Thoracic aorta (tissue), 2 donors: ENCODE measurements around the gene CATSPERZ. TPM values are rescaled to one million over a fixed set of nuclear protein-coding genes. Genes with fewer than 3 reads are reported as not detected.

Experiments
- ATAC-seq: fragments of 150-250 bp; one replicate; pipeline ENCODE4 v1.8.0; 2017; ENCODE audit warnings: low read depth; ENCODE audit not compliant: insufficient number of reproducible peaks, low FRiP score
- DNase-seq: peaks from one replicate; pipeline ENCODE4 v3.0.0-alpha.2; 2020; ENCODE audit warnings: low spot score
- H3K27ac ChIP-seq, 2 donors: fragments of 200-600 bp; sonication (generic); 1 replicate in 1 of 2; 2 replicates in 1 of 2; pipeline ENCODE4 v1.5.1; 2016; ENCODE audit warnings: mild to moderate bottlenecking in 2 of 2, moderate library complexity in 2 of 2
- H3K27me3 ChIP-seq: fragments of 200-600 bp; sonication (generic); replicated peaks from 2 replicates; pipeline ENCODE4 v1.6.0; 2016; ENCODE audit warnings: mild to moderate bottlenecking; ENCODE audit not compliant: insufficient read depth
- H3K36me3 ChIP-seq: fragments of 200-600 bp; sonication (generic); one replicate; pipeline ENCODE4 v1.5.1; 2016
- H3K4me1 ChIP-seq, 2 donors: fragments of 200-600 bp; sonication (generic); 1 replicate in 1 of 2; 2 replicates in 1 of 2; pipeline versions ENCODE4 v1.5.1 to v1.6.0; 2016; ENCODE audit warnings: low read depth in 2 of 2, mild to moderate bottlenecking in 1 of 2; ENCODE audit not compliant: control insufficient read depth in 1 of 2
- H3K4me3 ChIP-seq: fragments of 200-600 bp; sonication (generic); 2 replicates; pipeline ENCODE4 v1.5.1; 2016; ENCODE audit warnings: mild to moderate bottlenecking
- H3K9me3 ChIP-seq: fragments of 200-600 bp; sonication (generic); 2 replicates; pipeline ENCODE4 v1.5.1; 2016
- CTCF ChIP-seq: fragments of 200-600 bp; sonication (generic); IDR thresholded peaks from one replicate; pipeline ENCODE4 v1.5.1; 2019; ENCODE audit warnings: antibody characterized with exemption
- total RNA-seq, 2 donors: library from RNA; depleted of rRNA; stranded (reverse); fragments of >200 nt; gene quantifications; one replicate each; pipeline versions ENCODE4 v1.1.0 to v1.2.3, GENCODE V29; 2016

CATSPERZ gene
- total RNA-seq, 2 donors from 2014 or later = not detected

GRCh38 chr11:64268893-64269539 is 31.1 kb upstream of the CATSPERZ start:
- H3K27ac ChIP-seq = peak overlapping the region; percentile 80 to 92
- no peak for TF ChIP-seq CTCF
- DNase-seq = no peak
- no peaks in the 10 kb centered on the region for H3K9me3 ChIP-seq
- no peaks in the 10 kb centered on the region for H3K27me3 ChIP-seq
- peak; percentile 8 for ATAC-seq
- peaks cover 21% of the 10 kb centered on the region for H3K36me3 ChIP-seq
- H3K4me3 ChIP-seq = peak overlapping the region; percentile 76
- peaks cover 10 to 28% of the 10 kb centered on the region in 2 donors for H3K4me1 ChIP-seq

DNA sequence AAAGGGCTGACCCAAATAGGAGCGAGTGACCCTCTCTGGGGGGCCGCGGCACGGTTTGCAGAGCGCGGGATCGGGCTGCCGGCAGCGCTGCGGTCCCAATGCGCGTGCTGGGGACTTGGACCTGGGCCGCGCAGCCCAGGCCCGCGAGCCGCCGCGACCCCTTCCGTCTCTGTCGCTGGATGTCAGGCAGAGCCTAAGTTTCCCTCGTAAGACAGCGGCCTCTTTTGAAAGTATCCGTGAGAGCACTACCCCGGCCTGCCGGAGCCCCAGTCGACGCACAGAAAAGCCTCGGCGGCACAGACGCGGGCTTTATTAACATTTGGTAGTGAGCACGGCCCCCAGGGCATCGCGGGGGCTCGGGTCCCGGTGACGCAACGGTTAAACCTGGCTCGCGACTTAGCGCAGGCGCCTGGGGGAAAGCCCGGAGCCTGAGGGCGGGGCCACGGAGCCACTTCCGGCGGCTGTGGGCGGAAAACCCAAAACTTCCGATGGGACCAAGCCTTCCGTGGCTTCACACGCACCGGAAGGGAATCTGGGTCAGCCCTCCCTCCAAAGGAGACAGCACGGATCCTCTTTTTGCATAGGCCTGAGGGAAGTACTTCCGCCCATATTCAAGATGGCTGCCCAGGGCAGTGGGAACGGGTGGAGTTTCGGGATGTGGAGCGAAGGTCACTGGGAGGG is 30.5 kb upstream of the CATSPERZ start:
- ATAC-seq (peak; percentile 92), DNase-seq (peak; percentile 93)
- peaks cover 15% of the 10 kb centered on the region for H3K36me3 ChIP-seq
- no peak for TF ChIP-seq CTCF
- H3K27me3 ChIP-seq = no peaks in the 10 kb centered on the region
- H3K4me3 ChIP-seq = peak overlapping the region; percentile 76
- peaks cover 10 to 28% of the 10 kb centered on the region in 2 donors for H3K4me1 ChIP-seq
- peak overlapping the region; percentile 80 to 95 for H3K27ac ChIP-seq
- no peaks in the 10 kb centered on the region for H3K9me3 ChIP-seq

DNA sequence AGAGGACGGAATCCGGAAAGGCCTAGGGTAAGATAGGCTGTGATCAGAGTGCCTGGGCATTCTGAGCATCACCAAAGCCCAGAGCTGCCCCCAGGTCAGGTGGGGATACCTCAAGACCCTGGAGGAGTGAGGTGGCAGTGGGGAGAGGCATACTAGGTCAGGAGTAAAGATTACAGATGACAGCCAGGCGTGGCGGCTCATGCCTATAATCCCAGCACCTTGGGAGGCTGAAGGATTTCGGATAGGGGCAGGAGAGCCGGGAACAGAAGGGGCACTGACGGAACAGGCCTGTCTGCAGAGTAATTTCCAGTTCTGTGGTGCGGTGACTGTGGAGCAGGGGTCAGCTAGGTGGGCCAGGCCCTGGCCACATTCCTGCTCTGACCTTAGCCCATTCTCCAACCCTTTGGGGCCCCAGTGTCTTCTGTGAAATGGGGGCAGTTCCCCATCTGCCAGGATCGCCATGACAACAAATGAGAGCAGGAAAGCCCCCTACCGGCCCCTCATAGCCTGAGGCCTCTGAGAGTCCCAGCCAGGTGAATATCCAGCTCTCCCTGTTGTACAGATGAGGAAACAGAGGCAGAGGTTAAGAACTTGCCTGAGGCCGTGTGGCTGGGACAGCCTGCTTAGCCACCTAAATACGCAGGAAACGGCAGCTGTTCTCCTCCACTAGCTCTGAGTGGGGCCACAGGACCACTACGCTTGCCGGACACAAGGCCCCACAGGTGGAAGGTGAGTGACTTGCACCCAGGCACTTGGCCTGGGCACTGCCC is 24.9 kb upstream of the CATSPERZ start:
- H3K9me3 ChIP-seq = no peaks in the 10 kb centered on the region
- TF ChIP-seq CTCF = no peak
- no peak for DNase-seq
- ATAC-seq = no peak
- peaks cover 0 to 10% of the 10 kb centered on the region in 2 donors for H3K4me1 ChIP-seq
- H3K27ac ChIP-seq = no peak overlapping the region
- H3K36me3 ChIP-seq = peaks cover 25% of the 10 kb centered on the region
- no peaks in the 10 kb centered on the region for H3K27me3 ChIP-seq
- H3K4me3 ChIP-seq = no peak overlapping the region

- no peak for TF ChIP-seq CTCF
- Histone ChIP-seq H3K4me1 (peaks cover 0 to 10% of the 10 kb centered on the region in 2 donors), H3K9me3 (no peaks in the 10 kb centered on the region), H3K36me3 (peaks cover 25% of the 10 kb centered on the region), H3K4me3 (no peak overlapping the region), H3K27ac (no peak overlapping the region), H3K27me3 (no peaks in the 10 kb centered on the region)
- no peak for ATAC-seq
- no peak for DNase-seq
These were observed 24.3 kb upstream of the CATSPERZ start for GRCh38 chr11:64275841-64276240.
